IMR-90 (cell line): Measurements from ENCODE around the gene SH3RF3.
"Not testable (repeated sequence)": the region's sequence is repeated elsewhere in the genome, so short reads cannot be mapped to it uniquely, and the experiment has no call there.

Experiments
- BHLHE40 ChIP-seq: fragments of 150-350 bp; IDR thresholded peaks from 2 replicates; pipeline ENCODE4 v1.6.1; 2016; ENCODE audit warnings: mild to moderate bottlenecking, low read depth, low read length
- CTCF ChIP-seq: conservative IDR thresholded peaks from 2 replicates; pipeline ENCODE4 v1.5.1; 2012; ENCODE audit warnings: mild to moderate bottlenecking, low read depth, low read length, improper control_type of control experiment
- ELK1 ChIP-seq: fragments of 150-350 bp; IDR thresholded peaks from 2 replicates; pipeline ENCODE4 v1.6.1; 2016; ENCODE audit warnings: low read depth, mild to moderate bottlenecking, low read length, moderate library complexity, borderline replicate concordance
- MAFK ChIP-seq: IDR thresholded peaks from 2 replicates; pipeline ENCODE4 v1.6.1; 2012; ENCODE audit warnings: low read depth, low read length, improper control_type of control experiment
- POLR2A ChIP-seq: IDR thresholded peaks from 2 replicates; pipeline ENCODE4 v1.6.1; 2012; ENCODE audit warnings: mild to moderate bottlenecking, low read depth, low read length
- RAD21 ChIP-seq: IDR thresholded peaks from 2 replicates; pipeline ENCODE4 v1.6.1; 2012; ENCODE audit warnings: low read length, improper control_type of control experiment
- RCOR1 ChIP-seq: IDR thresholded peaks from 2 replicates; pipeline ENCODE4 v1.6.1; 2012; ENCODE audit warnings: mild to moderate bottlenecking, low read length, improper control_type of control experiment; ENCODE audit not compliant: insufficient replicate concordance
- TF ChIP-seq, protein P1 (sequence below): fragments of 150-350 bp; IDR thresholded peaks from 2 replicates; pipeline ENCODE4 v1.6.1; 2017; ENCODE audit warnings: mild to moderate bottlenecking, antibody characterized with exemption, low read length, low read depth

DNA sequence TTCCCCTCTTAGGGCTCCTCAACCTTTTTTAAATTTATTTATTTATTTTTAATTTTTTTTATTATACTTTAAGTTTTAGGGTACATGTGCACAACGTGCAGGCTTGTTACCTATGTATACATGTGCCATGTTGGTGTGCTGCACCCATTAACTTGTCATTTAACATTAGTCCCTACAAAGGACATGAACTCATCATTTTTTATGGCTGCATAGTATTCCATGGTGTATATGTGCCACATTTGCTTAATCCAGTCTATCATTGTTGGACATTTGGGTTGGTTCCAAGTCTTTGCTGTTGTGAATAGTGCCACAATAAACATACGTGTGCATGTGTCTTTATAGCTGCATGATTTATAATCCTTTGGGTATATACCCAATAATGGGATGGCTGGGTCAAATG, 33.4 kb downstream of the SH3RF3 start:
- not testable (repeated sequence) for TF ChIP-seq CTCF, POLR2A, RAD21, RCOR1, BHLHE40, MAFK, ELK1
- TF ChIP-seq, protein P1, sequence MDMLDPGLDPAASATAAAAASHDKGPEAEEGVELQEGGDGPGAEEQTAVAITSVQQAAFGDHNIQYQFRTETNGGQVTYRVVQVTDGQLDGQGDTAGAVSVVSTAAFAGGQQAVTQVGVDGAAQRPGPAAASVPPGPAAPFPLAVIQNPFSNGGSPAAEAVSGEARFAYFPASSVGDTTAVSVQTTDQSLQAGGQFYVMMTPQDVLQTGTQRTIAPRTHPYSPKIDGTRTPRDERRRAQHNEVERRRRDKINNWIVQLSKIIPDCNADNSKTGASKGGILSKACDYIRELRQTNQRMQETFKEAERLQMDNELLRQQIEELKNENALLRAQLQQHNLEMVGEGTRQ = not testable (repeated sequence)
